ENCODE results near the gene ARHGAP32.
"Not testable (repeated sequence)": the region's sequence is repeated elsewhere in the genome, so short reads cannot be mapped to it uniquely, and the experiment has no call there.

The ARHGAP32 gene

DNA sequence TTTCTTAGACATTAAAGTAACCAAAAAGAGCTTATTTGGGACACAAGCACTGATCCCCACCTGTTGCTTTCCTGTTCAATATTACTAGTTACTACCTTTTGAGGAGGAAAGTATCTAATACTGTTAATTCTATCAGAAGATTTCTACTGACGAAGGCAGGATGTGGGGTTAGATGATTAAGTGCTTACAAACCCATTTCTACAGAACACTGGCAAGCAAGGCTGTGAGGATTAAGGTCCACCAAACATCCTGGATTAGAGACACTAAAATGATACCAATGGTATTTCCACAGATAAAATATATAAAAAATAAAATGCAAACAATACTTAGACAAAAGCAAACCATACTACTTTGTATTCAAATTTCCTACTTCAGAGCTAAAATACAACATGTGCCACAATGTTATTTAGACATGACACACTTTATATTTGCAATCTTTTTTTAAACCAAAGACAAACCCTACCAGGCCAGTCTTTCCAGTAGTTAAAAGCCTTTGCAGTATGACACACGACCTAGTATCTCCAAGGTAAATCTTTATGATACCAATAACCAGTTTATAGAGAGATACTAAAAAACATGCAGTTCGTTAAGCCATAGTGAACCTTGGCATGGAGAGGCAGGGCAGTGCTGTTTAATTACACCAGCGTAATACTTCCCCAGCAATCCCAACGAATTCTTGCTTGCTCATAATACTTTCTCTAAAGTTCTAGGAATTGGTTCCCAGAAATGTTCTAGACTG is 178.2 kb downstream of the ARHGAP32 start:
- no peak for ATAC-seq

GRCh38 chr11:129012880-129013279 is 179.2 kb downstream of the ARHGAP32 start:
- ATAC-seq = no peak

DNA sequence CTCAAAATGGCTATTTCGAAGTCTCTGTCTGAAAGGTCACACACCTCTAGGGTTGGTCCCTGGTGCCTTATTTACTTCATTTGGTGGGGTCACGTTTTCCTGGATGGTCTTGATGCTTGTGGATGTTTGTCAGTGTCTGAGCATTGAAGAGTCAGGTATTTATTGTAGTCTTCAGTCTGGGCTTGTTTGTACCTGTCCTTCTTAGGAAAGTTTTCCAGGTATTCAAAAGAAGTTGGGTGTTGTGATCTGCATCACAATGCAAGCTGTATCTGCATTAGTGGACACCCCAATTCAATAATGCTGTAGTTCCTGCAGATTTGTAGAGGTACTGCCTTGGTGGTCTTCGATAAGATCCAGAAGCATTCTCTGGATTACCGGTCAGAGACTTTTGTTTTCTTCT is 186.0 kb downstream of the ARHGAP32 start:
- ATAC-seq = no peak

- ATAC-seq = not testable (repeated sequence)
Measured at GRCh38 chr11:128999165-128999564, 193.0 kb downstream of the ARHGAP32 start.

DNA sequence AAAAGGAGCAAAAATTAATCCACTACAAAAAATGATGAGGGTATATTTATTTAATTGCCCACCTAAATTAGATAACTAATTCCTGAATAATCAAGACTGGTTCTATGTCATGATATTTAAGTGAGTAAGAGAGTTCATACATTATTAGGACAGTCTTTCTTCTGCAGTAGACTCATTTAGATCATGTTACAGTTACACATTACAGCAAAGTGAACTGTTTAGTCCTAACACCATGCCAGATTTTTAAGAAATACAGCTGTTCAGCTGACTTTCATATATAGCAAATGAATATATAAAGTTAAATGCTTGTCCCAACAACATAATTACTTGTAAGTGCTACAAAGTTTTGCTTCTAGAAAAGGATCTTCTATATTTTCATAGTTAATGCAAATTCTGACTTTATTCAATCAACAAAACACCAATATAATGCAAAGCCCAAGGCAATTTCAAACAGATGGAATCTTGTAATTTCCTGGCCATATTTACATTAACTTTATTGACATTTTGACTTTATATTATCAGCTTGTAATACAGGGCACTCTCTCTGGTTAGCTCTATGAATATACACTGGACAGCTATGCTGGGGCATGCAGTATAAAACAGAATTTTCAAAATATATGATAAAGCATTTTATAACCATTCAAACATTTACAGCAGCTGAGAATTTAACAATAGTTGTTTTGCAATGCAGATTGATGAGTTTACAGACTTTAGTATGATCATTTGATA is 203.7 kb downstream of the ARHGAP32 start:
- no peak for ATAC-seq

- ATAC-seq = no peak
Measured at GRCh38 chr11:128985880-128986279, 206.2 kb downstream of the ARHGAP32 start.

DNA sequence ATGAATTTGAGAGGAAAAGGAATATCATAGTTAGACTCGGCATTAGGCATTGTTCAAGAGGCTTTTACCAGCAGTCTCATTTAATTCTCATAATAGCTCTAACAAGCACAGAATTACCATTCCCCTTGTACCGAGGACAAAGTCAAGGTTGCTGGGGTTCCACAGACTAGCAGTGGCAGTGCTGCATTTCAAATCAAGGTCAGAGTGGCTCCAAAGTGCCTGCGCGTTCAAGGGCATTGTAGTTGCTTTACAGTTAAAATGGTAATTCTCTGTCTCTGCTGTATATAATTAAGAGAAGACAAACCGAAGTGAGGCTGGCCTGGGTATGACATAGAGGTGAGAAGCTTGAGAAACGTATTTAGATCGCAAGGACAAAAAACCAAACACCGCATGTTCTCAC is 209.1 kb downstream of the ARHGAP32 start:
- no peak for ATAC-seq

- no peak for ATAC-seq
Measured at GRCh38 chr11:128981254-128981653, 210.9 kb downstream of the ARHGAP32 start.

GRCh38 chr11:128970598-128971190 is 221.4 kb downstream of the ARHGAP32 start:
- no peak for ATAC-seq

- no peak for ATAC-seq
Measured at GRCh38 chr11:128968916-128969315, 223.2 kb downstream of the ARHGAP32 start.

- no peak for ATAC-seq
Measured at GRCh38 chr11:128967578-128967977, 224.5 kb downstream of the ARHGAP32 start.

GRCh38 chr11:128965485-128965884 is 226.6 kb downstream of the ARHGAP32 start:
- ATAC-seq = peak; percentile 56 to 64

- ATAC-seq = no peak
Measured at GRCh38 chr11:128964463-128964930, 227.6 kb downstream of the ARHGAP32 start.

DNA sequence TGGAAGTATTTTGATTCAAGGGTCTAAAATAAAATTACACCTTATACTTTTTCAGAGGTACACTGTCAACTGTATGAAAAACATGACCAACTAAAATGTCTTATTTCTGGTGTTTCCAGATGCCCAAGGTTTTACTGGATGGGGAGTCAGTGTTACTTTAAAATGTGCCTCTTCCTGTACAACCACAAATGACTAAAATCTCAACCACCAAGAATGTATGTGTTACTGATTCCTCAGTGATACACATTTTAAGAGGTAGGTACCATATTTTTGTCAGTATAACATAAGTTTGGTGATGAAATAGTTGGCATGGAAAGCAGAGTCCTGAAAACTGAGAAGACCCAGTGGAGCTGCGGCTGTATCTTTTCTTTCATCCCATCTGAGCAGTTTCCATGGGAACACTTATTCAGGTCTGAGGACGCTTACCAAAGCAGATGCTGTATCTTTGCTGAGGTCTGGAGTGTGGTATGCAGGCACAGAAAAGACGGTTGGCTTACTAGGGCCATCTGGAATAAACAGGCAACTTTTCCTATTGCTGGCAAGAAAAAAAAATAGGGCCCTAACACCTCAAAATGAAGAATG is 228.3 kb downstream of the ARHGAP32 start:
- ATAC-seq = peak in 1 of 2 donors; percentile 43

DNA sequence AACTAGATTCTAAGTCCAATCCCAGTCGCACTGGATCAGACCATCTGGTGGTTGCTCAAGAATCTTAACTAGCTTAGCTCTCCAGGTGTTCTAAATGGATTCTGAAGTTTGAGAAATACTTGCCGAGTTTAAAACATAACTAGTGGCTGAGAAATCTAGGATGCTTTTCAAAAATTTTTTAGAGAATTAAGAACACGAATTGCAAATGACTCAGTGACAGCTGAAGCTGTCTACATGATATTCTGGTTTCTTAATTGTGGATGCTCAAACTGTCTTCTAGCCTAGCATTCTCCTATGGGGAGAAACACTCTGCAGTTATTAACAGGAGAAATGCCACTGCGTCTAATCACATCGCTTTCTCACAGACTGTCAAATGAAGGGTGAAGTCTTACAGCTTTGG is 229.2 kb downstream of the ARHGAP32 start:
- ATAC-seq = no peak

GRCh38 chr11:128961645-128962044 is 230.5 kb downstream of the ARHGAP32 start:
- ATAC-seq = no peak

GRCh38 chr11:128957202-128957482 is 235.0 kb downstream of the ARHGAP32 start:
- ATAC-seq = no peak

GRCh38 chr11:128956401-128957201 is 235.5 kb downstream of the ARHGAP32 start:
- ATAC-seq = no peak

DNA sequence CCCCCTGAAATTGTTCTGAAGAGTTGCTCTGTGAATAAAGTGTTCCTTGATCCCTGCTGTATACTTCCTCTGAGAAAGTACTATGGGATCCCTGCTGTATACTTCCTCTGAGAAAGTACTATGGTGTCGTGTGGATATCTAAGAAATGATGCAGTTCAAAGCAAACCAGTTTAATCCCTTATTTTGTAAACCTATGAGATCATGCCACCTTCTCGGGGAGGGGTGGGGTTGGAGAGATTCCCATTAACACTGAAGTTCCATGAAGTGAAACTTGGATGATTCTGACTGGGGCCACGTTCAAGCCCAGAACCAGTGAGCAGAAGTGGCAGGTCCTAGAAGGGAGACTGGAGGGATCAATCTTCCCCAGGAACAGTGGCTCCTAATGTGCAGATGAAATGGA is 236.5 kb downstream of the ARHGAP32 start:
- ATAC-seq = no peak

- no peak for ATAC-seq
Measured at GRCh38 chr11:128953151-128953550, 239.0 kb downstream of the ARHGAP32 start.

DNA sequence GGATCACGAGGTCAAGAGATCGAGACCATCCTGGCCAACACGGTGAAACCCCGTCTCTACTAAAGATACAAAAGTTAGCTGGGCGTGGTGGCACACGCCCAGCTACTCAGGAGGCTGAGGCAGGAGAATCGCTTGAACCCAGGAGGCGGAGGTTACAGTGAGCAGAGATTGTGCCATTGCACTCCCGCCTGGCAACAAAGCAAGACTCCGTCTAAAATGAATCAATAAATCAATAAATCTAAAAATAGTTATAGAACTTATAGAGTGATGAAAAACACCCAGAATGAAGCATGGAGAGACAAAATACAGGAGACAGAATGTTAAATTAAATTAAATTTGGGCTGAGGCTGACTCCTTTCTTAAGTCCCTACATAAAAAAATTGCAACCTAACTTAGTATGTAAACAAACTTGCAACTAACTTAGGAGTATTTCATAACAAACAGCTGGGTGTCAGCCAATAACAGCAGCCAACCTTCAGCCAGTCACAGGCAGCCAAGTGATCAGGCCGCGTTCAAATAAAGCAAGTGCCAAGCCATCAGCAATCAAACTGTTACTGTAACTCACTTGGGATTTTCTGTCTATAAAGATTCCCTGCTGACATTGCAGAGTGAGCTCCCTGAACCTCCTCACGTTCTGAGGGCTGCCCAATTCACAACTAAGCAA is 242.2 kb downstream of the ARHGAP32 start:
- ATAC-seq = no peak

DNA sequence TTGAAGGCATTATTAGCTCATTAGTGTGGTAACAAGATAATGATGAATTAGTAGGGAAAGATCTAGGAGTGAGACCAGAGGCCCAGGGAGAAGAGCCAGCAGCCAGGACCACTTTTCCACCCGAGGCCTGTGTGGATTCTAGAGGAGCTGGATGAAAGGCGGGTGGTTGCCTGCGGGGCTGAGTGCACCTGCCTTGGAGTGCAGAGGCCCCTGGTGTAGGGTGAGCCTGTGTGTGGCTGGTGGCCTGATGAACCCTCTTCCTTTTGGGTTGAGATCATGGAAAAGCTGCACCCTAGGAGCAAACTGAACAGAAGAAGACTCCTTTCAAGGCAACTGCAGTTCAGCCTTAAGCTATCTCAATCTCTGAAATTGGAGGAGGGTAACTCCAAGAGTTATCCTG is 243.5 kb downstream of the ARHGAP32 start:
- no peak for ATAC-seq
